ENCODE results near the gene OSBPL1A.
A peak's percentile ranks its signal among the peaks of the same experiment; 100 is the strongest.

The OSBPL1A gene

GRCh38 chr18:24176727-24177416, 220.8 kb downstream of the OSBPL1A start:
- TF ChIP-seq CTCF (IDR thresholded peaks at IDR 0.05; ENCODE audit: control insufficient read depth, insufficient read depth, low read depth, low read length, missing control alignments): peak; percentile 88
- no peak for DNase-seq (ENCODE audit: low read depth)
- no peak overlapping the region for H3K4me3 ChIP-seq (ENCODE audit: control insufficient read depth, low read depth, low read length)

- TF ChIP-seq CTCF (IDR thresholded peaks at IDR 0.05; ENCODE audit: control insufficient read depth, insufficient read depth, low read depth, low read length, missing control alignments): no peak
- H3K4me3 ChIP-seq (ENCODE audit: control insufficient read depth, low read depth, low read length): no peak overlapping the region
- DNase-seq (ENCODE audit: low read depth): no peak
Observed at GRCh38 chr18:24173997-24174396, 223.6 kb downstream of the OSBPL1A start.

- H3K4me3 ChIP-seq (ENCODE audit: control insufficient read depth, low read depth, low read length): no peak overlapping the region
- no peak for DNase-seq (ENCODE audit: low read depth)
- no peak for TF ChIP-seq CTCF (IDR thresholded peaks at IDR 0.05; ENCODE audit: control insufficient read depth, insufficient read depth, low read depth, low read length, missing control alignments)
Observed at GRCh38 chr18:24170360-24170759, 227.3 kb downstream of the OSBPL1A start.

GRCh38 chr18:24168496-24168895, 229.1 kb downstream of the OSBPL1A start:
- DNase-seq (ENCODE audit: low read depth): no peak
- no peak for TF ChIP-seq CTCF (IDR thresholded peaks at IDR 0.05; ENCODE audit: control insufficient read depth, insufficient read depth, low read depth, low read length, missing control alignments)
- H3K4me3 ChIP-seq (ENCODE audit: control insufficient read depth, low read depth, low read length): no peak overlapping the region

GRCh38 chr18:24161304-24161703, 236.3 kb downstream of the OSBPL1A start:
- no peak overlapping the region for H3K4me3 ChIP-seq (ENCODE audit: control insufficient read depth, low read depth, low read length)
- no peak for TF ChIP-seq CTCF (IDR thresholded peaks at IDR 0.05; ENCODE audit: control insufficient read depth, insufficient read depth, low read depth, low read length, missing control alignments)
- DNase-seq (ENCODE audit: low read depth): no peak

GRCh38 chr18:24160086-24160485, 237.5 kb downstream of the OSBPL1A start:
- no peak for DNase-seq (ENCODE audit: low read depth)

More at GRCh38 chr18:24160086-24160485, 237.5 kb downstream of the OSBPL1A start:
- no peak for TF ChIP-seq CTCF (IDR thresholded peaks at IDR 0.05; ENCODE audit: control insufficient read depth, insufficient read depth, low read depth, low read length, missing control alignments)
- H3K4me3 ChIP-seq (ENCODE audit: control insufficient read depth, low read depth, low read length): no peak overlapping the region

Measured in AG09309 (cell line).